K562 (cell line): ENCODE measurements around the gene PPP1R37. TPM values are rescaled to one million over a fixed set of nuclear protein-coding genes. Genes with fewer than 3 reads are reported as not detected.
A peak's percentile ranks its signal among the peaks of the same experiment; 100 is the strongest.

ENCODE experiments used
- CHCHD3 ChIP-seq: fragments of 250-450 bp; sonication (Bioruptor Pico); IDR thresholded peaks from 2 replicates; pipeline ENCODE4 v2.1.2; 2022; ENCODE audit warnings: mild to moderate bottlenecking
- ELF1 ChIP-seq: fragments of 200-800 bp; sonication (Bioruptor generic); IDR thresholded peaks from 2 replicates; pipeline ENCODE4 v1.6.1; 2016; ENCODE audit warnings: missing genetic modification characterization, missing compliant biosample characterization
- IFI16 ChIP-seq: fragments of 250-450 bp; sonication (Bioruptor Pico); IDR thresholded peaks from 2 replicates; pipeline ENCODE4 v2.1.2; 2022; ENCODE audit warnings: mild to moderate bottlenecking, inconsistent platforms
- MECOM ChIP-seq: fragments of 250-450 bp; sonication (Bioruptor Pico); IDR thresholded peaks from 2 replicates; pipeline ENCODE4 v1.8.0; 2022; ENCODE audit warnings: inconsistent platforms
- MTA2 ChIP-seq: fragments of 450-650 bp; IDR thresholded peaks from 2 replicates; pipeline ENCODE4 v1.6.1; 2016; ENCODE audit warnings: low read depth
- NCOA4 ChIP-seq: fragments of 450-650 bp; IDR thresholded peaks from 2 replicates; pipeline ENCODE4 v1.6.1; 2018; ENCODE audit warnings: mild to moderate bottlenecking; ENCODE audit not compliant: partially characterized antibody
- NFATC3 ChIP-seq: fragments of 450-650 bp; IDR thresholded peaks from 2 replicates; pipeline ENCODE4 v1.6.1; 2017; ENCODE audit warnings: mild to moderate bottlenecking
- NFXL1 ChIP-seq: fragments of 450-650 bp; formaldehyde crosslinking; IDR thresholded peaks from 2 replicates; pipeline ENCODE4 v1.4.0; 2021; ENCODE audit warnings: mild to moderate bottlenecking
- STAT6 ChIP-seq: sonication (generic); formaldehyde crosslinking; IDR thresholded peaks from 2 replicates; pipeline ENCODE4 v1.8.1; 2023; ENCODE audit warnings: mild to moderate bottlenecking, missing genetic modification reagents
- TAF9B ChIP-seq: fragments of 450-650 bp; IDR thresholded peaks from 2 replicates; pipeline ENCODE4 v1.6.1; 2018; ENCODE audit warnings: mild to moderate bottlenecking; ENCODE audit not compliant: partially characterized antibody
- ZNF347 ChIP-seq: fragments of 450-650 bp; formaldehyde crosslinking; IDR thresholded peaks from 2 replicates; pipeline ENCODE4 v1.4.0; 2020; ENCODE audit warnings: low read depth, mild to moderate bottlenecking, moderate library complexity
- ZNF384 ChIP-seq: IDR thresholded peaks from 2 replicates; pipeline ENCODE4 v1.6.1; 2012; ENCODE audit warnings: low read depth, low read length, improper control_type of control experiment
- ZNF561 ChIP-seq: fragments of 450-650 bp; formaldehyde crosslinking; conservative IDR thresholded peaks from 2 replicates; pipeline ENCODE4 v1.4.0; 2020; ENCODE audit warnings: mild to moderate bottlenecking, moderate library complexity
- polyA plus RNA-seq, 8 experiments: library from polyadenylated mRNA; depleted of rRNA in 4 of 8; stranded (reverse) in 5 of 8; unstranded in 3 of 8; fragments of >200 nt; fragmentation: Nextera tagmentation in 2 of 8; fragmentation: Illumina TruSeq in 1 of 8; extraction: Ambion mirVana in 2 of 8; extraction: Trizol in 1 of 8; gene quantifications; 2 replicates each; pipeline versions ENCODE4 v1.2.1 to v1.2.3, GENCODE V29; 2011 to 2014; ENCODE audit warnings: inconsistent platforms in 1 of 8, missing spikeins in 1 of 8
- total RNA-seq, 7 experiments: library from RNA; depleted of rRNA in 6 of 7; stranded (reverse); fragments of >200 nt in 6 of 7; fragmentation: Illumina TruSeq in 2 of 7; extraction: Trizol in 2 of 7; gene quantifications; 2 replicates each; pipeline versions ENCODE4 v1.2.1 to v1.2.3, GENCODE V29; 2011 to 2021; ENCODE audit warnings: low replicate concordance in 1 of 7
- TF ChIP-seq, protein P1 (sequence below): fragments of 450-650 bp; IDR thresholded peaks from 2 replicates; pipeline ENCODE4 v1.6.1; 2016
- TF ChIP-seq, protein P2 (sequence below): fragments of 250-450 bp; sonication (Bioruptor Pico); IDR thresholded peaks from 2 replicates; pipeline ENCODE4 v1.8.0; 2021; ENCODE audit warnings: moderate library complexity, mild to moderate bottlenecking, inconsistent platforms
- TF ChIP-seq, protein P3 (sequence below): IDR thresholded peaks from 2 replicates; pipeline ENCODE4 v1.6.1; 2012; ENCODE audit warnings: low read depth, low read length, improper control_type of control experiment, borderline replicate concordance
- TF ChIP-seq, protein P4 (sequence below), 2 experiments: fragments of 450-650 bp in 1 of 2; sonication (generic) in 1 of 2; formaldehyde crosslinking in 1 of 2; IDR thresholded peaks in 1 of 2; conservative IDR thresholded peaks in 1 of 2; 2 replicates each; pipeline versions ENCODE4 v1.6.1 to v1.8.1; 2016 to 2023; ENCODE audit warnings: mild to moderate bottlenecking in 2 of 2, moderate library complexity in 2 of 2, inconsistent platforms in 1 of 2, missing genetic modification reagents in 1 of 2
- TF ChIP-seq, protein P5 (sequence below): IDR thresholded peaks from 2 replicates; pipeline ENCODE4 v1.6.1; 2011; ENCODE audit not compliant: insufficient read length; ENCODE audit errors: extremely low read depth

PPP1R37 gene
- total and polyA plus RNA-seq, 9 of the 15 experiments (the other 6 are each of a cell fraction or from before 2014, with no cell fraction given): 0.04 to 20.3 (median 7.3) TPM

DNA sequence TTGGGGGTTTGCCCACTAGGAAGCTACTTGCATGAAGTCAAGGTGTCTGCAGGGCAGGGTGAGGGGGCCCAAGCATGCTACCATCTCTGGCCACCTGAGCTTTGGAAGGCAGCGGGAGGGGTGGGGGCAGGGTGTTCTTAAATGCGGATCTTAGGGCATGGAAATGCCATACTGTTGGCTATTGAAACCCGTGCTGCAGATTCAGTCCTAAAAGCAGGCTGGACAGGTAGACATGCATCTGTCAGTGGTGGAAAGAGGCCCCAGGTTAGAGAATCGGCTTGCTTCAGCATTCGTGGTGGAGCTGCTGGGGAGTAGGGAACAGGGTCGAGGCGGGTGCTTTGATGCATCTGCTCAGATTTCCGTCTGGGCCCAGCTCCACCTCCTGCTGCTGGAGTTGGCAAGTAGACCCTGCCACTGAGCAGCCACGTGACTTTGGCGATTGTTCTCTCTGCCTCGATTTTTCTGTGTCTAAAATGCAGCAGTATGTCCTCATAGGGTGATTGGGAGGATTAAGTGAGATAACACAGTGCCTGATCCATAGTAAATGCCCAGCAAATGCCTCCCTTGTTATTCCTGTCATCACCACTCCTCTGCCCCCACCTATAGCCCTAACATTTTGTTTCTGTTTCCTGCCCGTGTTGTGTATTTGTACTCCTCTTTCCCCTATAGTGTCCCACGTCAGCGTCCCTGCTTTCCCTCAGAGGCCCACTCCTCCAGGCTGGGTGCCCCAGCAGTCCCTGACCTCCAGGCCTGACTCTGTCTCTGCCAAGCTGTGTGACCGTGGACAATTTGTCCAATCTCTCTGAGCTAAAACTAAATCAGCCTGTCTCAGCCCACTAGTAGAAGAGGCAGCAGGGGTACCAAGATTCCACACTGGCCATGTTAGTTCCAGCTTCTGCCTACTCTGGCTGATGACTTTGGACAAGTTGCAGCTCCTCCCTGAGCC, 5.8 kb downstream of the PPP1R37 start (continued):
- TF ChIP-seq, protein P1, sequence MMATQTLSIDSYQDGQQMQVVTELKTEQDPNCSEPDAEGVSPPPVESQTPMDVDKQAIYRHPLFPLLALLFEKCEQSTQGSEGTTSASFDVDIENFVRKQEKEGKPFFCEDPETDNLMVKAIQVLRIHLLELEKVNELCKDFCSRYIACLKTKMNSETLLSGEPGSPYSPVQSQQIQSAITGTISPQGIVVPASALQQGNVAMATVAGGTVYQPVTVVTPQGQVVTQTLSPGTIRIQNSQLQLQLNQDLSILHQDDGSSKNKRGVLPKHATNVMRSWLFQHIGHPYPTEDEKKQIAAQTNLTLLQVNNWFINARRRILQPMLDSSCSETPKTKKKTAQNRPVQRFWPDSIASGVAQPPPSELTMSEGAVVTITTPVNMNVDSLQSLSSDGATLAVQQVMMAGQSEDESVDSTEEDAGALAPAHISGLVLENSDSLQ: no peak
- TF ChIP-seq NCOA4 (no peak), IFI16 (CRISPR knock-in tag) (no peak), MECOM (no peak), NFATC3 (no peak), CHCHD3 (CRISPR knock-in tag) (no peak), NFXL1 (CRISPR knock-in tag) (no peak), ZNF384 (no peak), ZNF561 (CRISPR knock-in tag) (no peak), ZNF347 (CRISPR knock-in tag) (no peak), MTA2 (no peak), ELF1 (no peak), STAT6 (0 out of 2 replicates have a peak, but pooled peaks have one; percentile 41), TAF9B (no peak)
- TF ChIP-seq, protein P2, sequence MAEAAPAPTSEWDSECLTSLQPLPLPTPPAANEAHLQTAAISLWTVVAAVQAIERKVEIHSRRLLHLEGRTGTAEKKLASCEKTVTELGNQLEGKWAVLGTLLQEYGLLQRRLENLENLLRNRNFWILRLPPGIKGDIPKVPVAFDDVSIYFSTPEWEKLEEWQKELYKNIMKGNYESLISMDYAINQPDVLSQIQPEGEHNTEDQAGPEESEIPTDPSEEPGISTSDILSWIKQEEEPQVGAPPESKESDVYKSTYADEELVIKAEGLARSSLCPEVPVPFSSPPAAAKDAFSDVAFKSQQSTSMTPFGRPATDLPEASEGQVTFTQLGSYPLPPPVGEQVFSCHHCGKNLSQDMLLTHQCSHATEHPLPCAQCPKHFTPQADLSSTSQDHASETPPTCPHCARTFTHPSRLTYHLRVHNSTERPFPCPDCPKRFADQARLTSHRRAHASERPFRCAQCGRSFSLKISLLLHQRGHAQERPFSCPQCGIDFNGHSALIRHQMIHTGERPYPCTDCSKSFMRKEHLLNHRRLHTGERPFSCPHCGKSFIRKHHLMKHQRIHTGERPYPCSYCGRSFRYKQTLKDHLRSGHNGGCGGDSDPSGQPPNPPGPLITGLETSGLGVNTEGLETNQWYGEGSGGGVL (CRISPR knock-in tag): no peak
- TF ChIP-seq, protein P3, sequence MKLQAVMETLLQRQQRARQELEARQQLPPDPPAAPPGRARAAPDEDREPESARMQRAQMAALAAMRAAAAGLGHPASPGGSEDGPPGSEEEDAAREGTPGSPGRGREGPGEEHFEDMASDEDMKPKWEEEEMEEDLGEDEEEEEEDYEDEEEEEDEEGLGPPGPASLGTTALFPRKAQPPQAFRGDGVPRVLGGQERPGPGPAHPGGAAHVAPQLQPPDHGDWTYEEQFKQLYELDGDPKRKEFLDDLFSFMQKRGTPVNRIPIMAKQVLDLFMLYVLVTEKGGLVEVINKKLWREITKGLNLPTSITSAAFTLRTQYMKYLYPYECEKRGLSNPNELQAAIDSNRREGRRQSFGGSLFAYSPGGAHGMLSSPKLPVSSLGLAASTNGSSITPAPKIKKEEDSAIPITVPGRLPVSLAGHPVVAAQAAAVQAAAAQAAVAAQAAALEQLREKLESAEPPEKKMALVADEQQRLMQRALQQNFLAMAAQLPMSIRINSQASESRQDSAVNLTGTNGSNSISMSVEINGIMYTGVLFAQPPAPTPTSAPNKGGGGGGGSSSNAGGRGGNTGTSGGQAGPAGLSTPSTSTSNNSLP: no peak
- TF ChIP-seq, protein P4, sequence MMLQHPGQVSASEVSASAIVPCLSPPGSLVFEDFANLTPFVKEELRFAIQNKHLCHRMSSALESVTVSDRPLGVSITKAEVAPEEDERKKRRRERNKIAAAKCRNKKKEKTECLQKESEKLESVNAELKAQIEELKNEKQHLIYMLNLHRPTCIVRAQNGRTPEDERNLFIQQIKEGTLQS (IDR thresholded peaks at IDR 0.05): peak; percentile 4; the same call in 1 of the 2 replicates
- TF ChIP-seq, protein P4 (CRISPR knock-in tag; conservative IDR thresholded peaks at IDR 0.05): no peak
- TF ChIP-seq, protein P5, sequence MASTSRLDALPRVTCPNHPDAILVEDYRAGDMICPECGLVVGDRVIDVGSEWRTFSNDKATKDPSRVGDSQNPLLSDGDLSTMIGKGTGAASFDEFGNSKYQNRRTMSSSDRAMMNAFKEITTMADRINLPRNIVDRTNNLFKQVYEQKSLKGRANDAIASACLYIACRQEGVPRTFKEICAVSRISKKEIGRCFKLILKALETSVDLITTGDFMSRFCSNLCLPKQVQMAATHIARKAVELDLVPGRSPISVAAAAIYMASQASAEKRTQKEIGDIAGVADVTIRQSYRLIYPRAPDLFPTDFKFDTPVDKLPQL: no peak
